Psoas muscle (tissue), 8 donors: ENCODE measurements around the gene SPTBN5. TPM values are rescaled to one million over a fixed set of nuclear protein-coding genes. Genes with fewer than 3 reads are reported as not detected.

Experiments used
- ATAC-seq, 4 donors: fragments of 200-7000 bp; cut with Tn5 transposase; one replicate each; pipeline ENCODE4 v1.9.1; 2020; ENCODE audit warnings: moderate library complexity in 3 of 4, mild to moderate bottlenecking in 2 of 4
- DNase-seq, 2 donors: peaks; one replicate each; pipeline ENCODE4 v3.0.0-alpha.2; 2020
- H3K27ac ChIP-seq: fragments of 200-600 bp; one replicate; pipeline ENCODE4 v1.8.0; 2022
- H3K27me3 ChIP-seq, 3 donors: fragments of 200-600 bp in 1 of 3; one replicate each; pipeline versions ENCODE4 v1.6.1 to v1.8.0; 2013 to 2022; ENCODE audit warnings: low read length in 2 of 3, mild to moderate bottlenecking in 2 of 3, moderate library complexity in 1 of 3; ENCODE audit not compliant: insufficient read depth in 3 of 3
- H3K36me3 ChIP-seq, 2 donors: fragments of 200-600 bp in 1 of 2; one replicate each; pipeline versions ENCODE4 v1.6.1 to v1.8.0; 2013 to 2022; ENCODE audit warnings: low read depth in 1 of 2, mild to moderate bottlenecking in 1 of 2, moderate library complexity in 1 of 2; ENCODE audit not compliant: insufficient read depth in 1 of 2
- H3K4me1 ChIP-seq: fragments of 200-600 bp; one replicate; pipeline ENCODE4 v1.8.0; 2022
- H3K4me3 ChIP-seq: fragments of 200-600 bp; one replicate; pipeline ENCODE4 v1.8.0; 2022; ENCODE audit warnings: mild to moderate bottlenecking
- H3K9me3 ChIP-seq: fragments of 200-600 bp; one replicate; pipeline ENCODE4 v1.8.0; 2022
- WGBS, 3 donors: extraction: QIAGEN DNeasy Blood & Tissue Kit; methylation state at CpG; one replicate each; pipeline versions ENCODE4 v1.1.6 to v1.1.7; 2013; 5-methylcytosine and 5-hydroxymethylcytosine counted together
- intact Hi-C, 2 donors: fragments of 100-400 bp; cut with DNase I; formaldehyde crosslinking; loops; one replicate each; pipeline versions ENCODE4 v1.11.0 to v1.14.2; 2022
- polyA plus RNA-seq, 3 donors: library from polyadenylated mRNA; stranded (reverse); fragments of 200-250 nt; gene quantifications; one replicate each; pipeline ENCODE4 v1.2.3, GENCODE V29; 2013
- total RNA-seq, 4 donors: library from RNA; stranded (reverse); fragmentation: NEBNext Ultra II Directional in 2 of 4; extraction: Animal tissue kit (Norgen Biotek cat#: 25700) in 2 of 4; gene quantifications; one replicate each; pipeline versions ENCODE4 v1.2.1 to v1.2.4, GENCODE V29; 2021 to 2023
- TF ChIP-seq, protein P1 (sequence below): fragments of 200-600 bp; IDR thresholded peaks from one replicate; pipeline ENCODE4 v1.8.0; 2022; ENCODE audit warnings: antibody characterized with exemption
- donor health status: healthy with polysubstance abuse.
- donor health status: DM: no; HTN: no; CAD: no; lungs with moderate emphysema.
- donor health status: Bipolar disorder and iron deficiency.
- donor health status: healthy.
- donor health status: DM: yes; HTN: yes; CAD: no.
- donor health status: DM: no; HTN: no; CAD: no.
- donor health status: DM: no; HTN: no; CAD: no.
- donor health status: DM: yes; HTN: yes; CAD: no.

SPTBN5 gene
- total and polyA plus RNA-seq, 7 donors: 0.10 to 0.47 (median 0.22) TPM

DNA sequence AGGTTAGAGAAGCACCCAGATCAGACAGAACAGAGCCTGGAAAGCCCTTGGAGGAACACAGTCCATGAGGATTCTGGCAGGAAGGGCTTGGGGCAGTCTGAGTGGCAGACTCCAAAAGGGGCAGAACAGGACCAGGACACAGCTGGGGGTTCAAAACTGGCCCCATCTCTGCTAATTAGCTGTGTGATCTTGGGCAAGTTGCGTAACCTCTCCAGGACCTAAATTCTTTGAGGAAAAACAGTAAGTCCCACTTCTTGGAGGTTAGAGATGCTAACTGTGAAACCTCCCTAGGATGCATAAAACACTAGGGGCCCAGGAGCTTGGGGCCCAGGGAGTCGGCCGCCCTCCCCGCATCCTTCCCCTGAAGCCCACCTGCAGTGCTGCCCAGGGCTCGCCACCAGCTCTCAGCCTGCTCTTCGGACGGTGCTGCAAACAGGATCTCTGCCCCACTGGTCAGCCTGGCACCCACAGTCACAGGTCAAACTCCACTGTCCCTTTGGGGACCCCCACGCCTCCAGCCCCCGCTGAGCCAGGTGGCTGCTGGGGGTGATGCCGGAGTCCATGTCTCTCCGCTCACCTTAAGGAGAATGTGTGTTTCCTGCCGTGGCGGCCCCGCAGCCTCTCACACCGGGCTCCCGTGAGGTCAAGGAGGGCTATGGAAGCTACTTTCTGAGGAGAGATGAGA is 43.2 kb downstream of the SPTBN5 start:
- Histone ChIP-seq H3K27me3 (peaks cover 0 to 12% (median 4%) of the 10 kb centered on the region in 3 donors), H3K4me3 (no peak overlapping the region), H3K9me3 (no peaks in the 10 kb centered on the region), H3K27ac (no peak overlapping the region), H3K4me1 (no peaks in the 10 kb centered on the region), H3K36me3 (peaks cover 0 to 33% of the 10 kb centered on the region in 2 donors)
- ATAC-seq (peak in 3 of 4 donors; percentile 7 to 25 (median 11)), DNase-seq (no peak)
- TF ChIP-seq, protein P1, sequence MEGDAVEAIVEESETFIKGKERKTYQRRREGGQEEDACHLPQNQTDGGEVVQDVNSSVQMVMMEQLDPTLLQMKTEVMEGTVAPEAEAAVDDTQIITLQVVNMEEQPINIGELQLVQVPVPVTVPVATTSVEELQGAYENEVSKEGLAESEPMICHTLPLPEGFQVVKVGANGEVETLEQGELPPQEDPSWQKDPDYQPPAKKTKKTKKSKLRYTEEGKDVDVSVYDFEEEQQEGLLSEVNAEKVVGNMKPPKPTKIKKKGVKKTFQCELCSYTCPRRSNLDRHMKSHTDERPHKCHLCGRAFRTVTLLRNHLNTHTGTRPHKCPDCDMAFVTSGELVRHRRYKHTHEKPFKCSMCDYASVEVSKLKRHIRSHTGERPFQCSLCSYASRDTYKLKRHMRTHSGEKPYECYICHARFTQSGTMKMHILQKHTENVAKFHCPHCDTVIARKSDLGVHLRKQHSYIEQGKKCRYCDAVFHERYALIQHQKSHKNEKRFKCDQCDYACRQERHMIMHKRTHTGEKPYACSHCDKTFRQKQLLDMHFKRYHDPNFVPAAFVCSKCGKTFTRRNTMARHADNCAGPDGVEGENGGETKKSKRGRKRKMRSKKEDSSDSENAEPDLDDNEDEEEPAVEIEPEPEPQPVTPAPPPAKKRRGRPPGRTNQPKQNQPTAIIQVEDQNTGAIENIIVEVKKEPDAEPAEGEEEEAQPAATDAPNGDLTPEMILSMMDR: no peak
- WGBS, 3 donors: 65 to 75% (median 66%) methylated on average over 16 of the region's 16 CpGs
- intact Hi-C loops: no loop called here

DNA sequence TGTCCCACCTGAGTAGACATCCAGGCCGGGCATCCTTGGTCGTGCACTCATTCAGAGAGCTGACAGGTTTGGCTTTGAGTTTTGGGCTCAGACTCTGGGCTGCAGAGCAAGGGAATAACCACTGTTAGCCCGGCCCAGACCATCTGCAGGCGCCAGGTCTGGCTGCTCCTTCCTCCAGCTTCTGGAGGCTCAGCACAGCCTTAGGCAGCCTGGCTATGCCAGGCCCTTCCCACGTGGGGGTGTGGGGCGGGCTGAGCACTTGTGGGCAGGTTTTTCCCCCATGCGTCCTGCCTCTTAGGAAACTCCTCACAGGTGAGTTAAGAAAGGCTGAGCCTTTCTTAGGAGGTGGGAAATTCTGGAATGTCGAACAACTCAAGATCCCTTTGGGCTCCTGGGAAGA is 44.0 kb downstream of the SPTBN5 start:
- no peak overlapping the region for H3K4me3 ChIP-seq
- H3K27me3 ChIP-seq: peaks cover 0 to 12% (median 2%) of the 10 kb centered on the region in 3 donors
- H3K4me1 ChIP-seq: no peaks in the 10 kb centered on the region
- ATAC-seq (peak in 2 of 4 donors; percentile 13 to 20), DNase-seq (no peak)
- no peaks in the 10 kb centered on the region for H3K9me3 ChIP-seq
- intact Hi-C loops: no loop called here
- TF ChIP-seq, protein P1: no peak
- WGBS, 3 donors: 61 to 72% (median 68%) methylated on average over 8 of the region's 8 CpGs
- no peak overlapping the region for H3K27ac ChIP-seq
- H3K36me3 ChIP-seq: peaks cover 0 to 41% of the 10 kb centered on the region in 2 donors

DNA sequence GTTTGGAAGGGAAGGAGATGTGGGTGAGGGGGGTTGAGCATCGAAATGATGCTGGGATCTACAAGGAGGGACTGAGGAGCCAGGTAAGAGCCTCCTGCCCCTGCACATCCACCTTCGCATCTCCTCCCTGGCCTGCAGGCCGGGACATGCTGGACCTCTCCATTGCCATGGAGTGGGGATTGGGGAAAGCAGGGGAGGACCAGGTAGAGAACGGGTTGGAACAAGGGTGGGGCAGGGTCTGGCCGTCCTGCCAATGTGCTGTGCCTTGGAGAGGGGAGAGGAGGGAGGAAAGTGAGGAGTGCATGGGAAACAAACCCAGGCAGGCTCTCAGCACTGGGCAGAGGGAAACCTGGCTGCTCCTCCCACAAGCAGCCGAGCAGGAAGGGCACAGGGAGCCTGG is 44.6 kb downstream of the SPTBN5 start:
- peaks cover 0 to 48% of the 10 kb centered on the region in 2 donors for H3K36me3 ChIP-seq
- WGBS, 3 donors: 82 to 91% (median 90%) methylated on average over 5 to 6 of the region's 6 CpGs
- TF ChIP-seq, protein P1: no peak

DNA sequence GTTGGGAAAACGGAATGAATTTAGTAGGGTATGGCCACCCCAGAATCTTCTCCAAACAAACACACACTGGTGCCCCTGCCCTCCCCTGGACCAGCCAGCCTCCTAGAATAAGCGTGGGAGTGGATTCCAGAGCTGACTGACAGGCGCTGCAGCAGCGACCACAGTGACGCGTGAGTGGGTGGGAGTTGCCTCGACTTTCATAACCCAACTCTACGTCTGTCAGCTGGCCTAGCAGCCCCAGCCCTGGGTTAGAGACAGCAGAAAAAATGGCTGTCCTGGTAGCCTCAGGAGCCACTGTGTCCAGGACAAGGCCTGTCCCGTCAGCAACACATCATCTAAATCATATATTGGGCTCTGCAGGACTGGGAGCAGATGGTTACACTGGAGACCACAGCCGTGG is 45.2 kb downstream of the SPTBN5 start:
- intact Hi-C loops: no loop called here

More for the DNA sequence above, 44.6 kb downstream of the SPTBN5 start:
- H3K27me3 ChIP-seq: peaks cover 0 to 12% (median 2%) of the 10 kb centered on the region in 3 donors
- ATAC-seq (no peak), DNase-seq (no peak)
- no peak overlapping the region for H3K4me3 ChIP-seq
- no peak overlapping the region for H3K27ac ChIP-seq
- intact Hi-C loops: no loop called here
- no peaks in the 10 kb centered on the region for H3K4me1 ChIP-seq
- no peaks in the 10 kb centered on the region for H3K9me3 ChIP-seq

More for the DNA sequence above, 45.2 kb downstream of the SPTBN5 start:
- TF ChIP-seq, protein P1: no peak
- peaks cover 0 to 9% (median 2%) of the 10 kb centered on the region in 3 donors for H3K27me3 ChIP-seq
- no peak for DNase-seq
- H3K27ac ChIP-seq: no peak overlapping the region
- H3K36me3 ChIP-seq: peaks cover 0 to 51% of the 10 kb centered on the region in 2 donors
- no peak overlapping the region for H3K4me3 ChIP-seq
- H3K9me3 ChIP-seq: no peaks in the 10 kb centered on the region
- ATAC-seq: no peak
- WGBS, 3 donors: 83 to 90% (median 84%) methylated on average over 10 of the region's 10 CpGs
- no peaks in the 10 kb centered on the region for H3K4me1 ChIP-seq
